Body of pancreas (tissue), 4 donors: ENCODE results near the gene NDUFS1.

Source experiments
- CTCF ChIP-seq, 7 experiments: fragments of 450-650 bp in 4 of 7; fragments of 200-600 bp in 3 of 7; sonication (generic) in 3 of 7; IDR thresholded peaks; one replicate each; pipeline ENCODE4 v1.5.1; 2016 to 2019; ENCODE audit warnings: antibody characterized with exemption in 7 of 7
- POLR2A ChIP-seq, 3 donors: fragments of 450-650 bp; IDR thresholded peaks; one replicate each; pipeline ENCODE4 v1.6.1; 2016; ENCODE audit warnings: antibody characterized with exemption in 3 of 3, mild to moderate bottlenecking in 2 of 3

DNA sequence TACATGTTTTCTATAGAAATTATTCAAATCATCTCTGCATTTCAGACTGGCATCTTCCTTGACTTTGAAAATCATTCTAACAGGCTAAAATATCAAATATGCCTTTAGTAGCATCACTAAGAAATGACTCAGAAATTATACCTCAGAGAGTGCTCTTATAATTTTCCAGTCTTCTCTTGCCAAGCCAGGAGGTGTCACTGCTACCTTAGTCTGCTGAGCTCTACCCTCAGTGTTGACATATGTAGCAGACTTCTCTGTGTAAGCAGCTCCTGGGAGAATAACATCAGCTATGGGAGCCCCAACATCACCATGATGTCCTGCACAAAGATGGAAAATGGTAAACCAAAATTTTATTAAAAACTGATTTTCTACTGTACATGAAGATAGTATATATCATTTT, 31.6 kb downstream of the NDUFS1 start:
- TF ChIP-seq CTCF (IDR thresholded peaks at IDR 0.05) (no peak), POLR2A (IDR thresholded peaks at IDR 0.05) (no peak)
